VCaP (cell line): Measurements from ENCODE around the gene ZNF19.

Source experiments
- H3K27ac ChIP-seq: fragments of 450-650 bp; 2 replicates; pipeline ENCODE4 v1.5.1; 2017
- CTCF ChIP-seq: fragments of 450-650 bp; conservative IDR thresholded peaks from 2 replicates; pipeline ENCODE4 v1.5.1; 2017; ENCODE audit warnings: mild to moderate bottlenecking, moderate library complexity

The ZNF19 gene

GRCh38 chr16:71490361-71490760 is 1.2 kb upstream of the ZNF19 start:
- no peak for TF ChIP-seq CTCF

GRCh38 chr16:71484006-71484893 is 4.9 kb downstream of the ZNF19 start:
- TF ChIP-seq CTCF: no peak
- H3K27ac ChIP-seq: peak overlapping the region; percentile 78

More at GRCh38 chr16:71490361-71490760, 1.2 kb upstream of the ZNF19 start:
- no peak overlapping the region for H3K27ac ChIP-seq

- no peak overlapping the region for H3K27ac ChIP-seq
- TF ChIP-seq CTCF: no peak
These were observed 6.6 kb downstream of the ZNF19 start for GRCh38 chr16:71482569-71482968.

- no peak overlapping the region for H3K27ac ChIP-seq
- no peak for TF ChIP-seq CTCF
These were observed 8.2 kb downstream of the ZNF19 start for GRCh38 chr16:71480956-71481355.

- TF ChIP-seq CTCF: peak; percentile 72
- no peak overlapping the region for H3K27ac ChIP-seq
These were observed 9.7 kb downstream of the ZNF19 start for GRCh38 chr16:71479420-71479819.

- no peak overlapping the region for H3K27ac ChIP-seq
- TF ChIP-seq CTCF: no peak
These were observed 12.5 kb downstream of the ZNF19 start for GRCh38 chr16:71476457-71477124.

- TF ChIP-seq CTCF: no peak
- no peak overlapping the region for H3K27ac ChIP-seq
These were observed 14.3 kb downstream of the ZNF19 start for GRCh38 chr16:71474864-71475263.
